ENCODE results near the gene SLC25A12.
"Not testable (repeated sequence)": the region's sequence is repeated elsewhere in the genome, so short reads cannot be mapped to it uniquely, and the experiment has no call there.

SLC25A12 gene

GRCh38 chr2:171893824-171894611 lies at the start of gene SLC25A12:
Gene SLC25A12 (minus strand): TSS chr2:171894244. CDS start chr2:171894214, 30 bp downstream.
- FAIRE-seq (no peak), DNase-seq (ENCODE audit: low spot score) (peak; percentile 93)

- no peak for FAIRE-seq
- no peak for DNase-seq (ENCODE audit: low spot score)
Measured at GRCh38 chr2:171941316-171941699, 47.3 kb upstream of the SLC25A12 start.

- no peak for FAIRE-seq
- no peak for DNase-seq (ENCODE audit: low spot score)
Measured at GRCh38 chr2:171939743-171940071, 45.7 kb upstream of the SLC25A12 start.

GRCh38 chr2:171939058-171939742 lies 45.2 kb upstream of the SLC25A12 start:
- DNase-seq (ENCODE audit: low spot score) (no peak), FAIRE-seq (no peak)

GRCh38 chr2:171930385-171930784 lies 36.3 kb upstream of the SLC25A12 start:
- FAIRE-seq (no peak), DNase-seq (ENCODE audit: low spot score) (no peak)

- FAIRE-seq (no peak), DNase-seq (ENCODE audit: low spot score) (no peak)
Measured at GRCh38 chr2:171924170-171924942, 30.3 kb upstream of the SLC25A12 start.

GRCh38 chr2:171923206-171923605 lies 29.2 kb upstream of the SLC25A12 start:
- DNase-seq (ENCODE audit: low spot score) (no peak), FAIRE-seq (no peak)

GRCh38 chr2:171922230-171923022 lies 28.4 kb upstream of the SLC25A12 start, which contains the start of gene HAT1:
Gene HAT1 (plus strand): TSS chr2:171922461. CDS start chr2:171922501, 40 bp downstream.
- FAIRE-seq: no peak
- peak; percentile 97 for DNase-seq (ENCODE audit: low spot score)

- no peak for FAIRE-seq
Measured at GRCh38 chr2:171921970-171922229, 27.9 kb upstream of the SLC25A12 start.

GRCh38 chr2:171919453-171919852 lies 25.4 kb upstream of the SLC25A12 start:
- FAIRE-seq: no peak
- DNase-seq (ENCODE audit: low spot score): no peak

More at GRCh38 chr2:171921970-171922229, 27.9 kb upstream of the SLC25A12 start:
- DNase-seq (ENCODE audit: low spot score): no peak

- DNase-seq (ENCODE audit: low spot score): no peak
- FAIRE-seq: no peak
Measured at GRCh38 chr2:171913517-171913916, 19.5 kb upstream of the SLC25A12 start.

- DNase-seq (ENCODE audit: low spot score) (no peak), FAIRE-seq (no peak)
Measured at GRCh38 chr2:171910494-171910893, 16.4 kb upstream of the SLC25A12 start.

- FAIRE-seq: no peak
Measured at GRCh38 chr2:171909266-171909665, 15.2 kb upstream of the SLC25A12 start.

GRCh38 chr2:171908235-171908634 lies 14.2 kb upstream of the SLC25A12 start:
- FAIRE-seq: no peak

More at GRCh38 chr2:171909266-171909665, 15.2 kb upstream of the SLC25A12 start:
- DNase-seq (ENCODE audit: low spot score): no peak

GRCh38 chr2:171902840-171903420 lies 8.9 kb upstream of the SLC25A12 start:
- FAIRE-seq (no peak), DNase-seq (ENCODE audit: low spot score) (no peak)

More at GRCh38 chr2:171908235-171908634, 14.2 kb upstream of the SLC25A12 start:
- DNase-seq (ENCODE audit: low spot score): no peak

- FAIRE-seq; DNase-seq (ENCODE audit: low spot score): not testable (repeated sequence)
Measured at GRCh38 chr2:171899623-171900282, 5.7 kb upstream of the SLC25A12 start.

- FAIRE-seq: no peak
Measured at GRCh38 chr2:171895786-171896185, 1.7 kb upstream of the SLC25A12 start.

GRCh38 chr2:171894612-171894947 lies 536 bp upstream of the SLC25A12 start:
- FAIRE-seq (no peak), DNase-seq (ENCODE audit: low spot score) (no peak)

More at GRCh38 chr2:171895786-171896185, 1.7 kb upstream of the SLC25A12 start:
- no peak for DNase-seq (ENCODE audit: low spot score)

GRCh38 chr2:171893196-171893823 lies 734 bp downstream of the SLC25A12 start:
- no peak for DNase-seq (ENCODE audit: low spot score)
- no peak for FAIRE-seq

- DNase-seq (ENCODE audit: low spot score) (no peak), FAIRE-seq (no peak)
Measured at GRCh38 chr2:171889808-171890207, 4.2 kb downstream of the SLC25A12 start.
